GM23338 (cell line): ENCODE results near the gene MGME1. TPM values are rescaled to one million over a fixed set of nuclear protein-coding genes. Genes with fewer than 3 reads are reported as not detected.
A peak's percentile ranks its signal among the peaks of the same experiment; 100 is the strongest.

Experiments
- ATAC-seq: fragments of 200-7000 bp; cut with Tn5 transposase; 3 replicates; pipeline ENCODE4 v1.9.1; 2020
- DNase-seq: peaks from one replicate; pipeline ENCODE4 v3.0.0-alpha.2; 2015; ENCODE audit warnings: low spot score
- H2AFZ ChIP-seq: fragments of 200-600 bp; sonication (generic); 2 replicates; pipeline ENCODE4 v1.8.0; 2016; ENCODE audit warnings: antibody characterized with exemption, mild to moderate bottlenecking, moderate library complexity
- H3F3A ChIP-seq: fragments of 200-600 bp; sonication (generic); replicated peaks from 2 replicates; pipeline ENCODE4 v1.8.0; 2017; ENCODE audit warnings: antibody characterized with exemption, mixed run types, low read depth
- H3K27ac ChIP-seq: fragments of 200-600 bp; sonication (generic); 2 replicates; pipeline ENCODE4 v1.6.1; 2016; ENCODE audit warnings: low read depth
- H3K27me3 ChIP-seq: fragments of 200-600 bp; sonication (generic); 2 replicates; pipeline ENCODE4 v1.8.0; 2016; ENCODE audit warnings: mild to moderate bottlenecking, mixed run types, moderate library complexity; ENCODE audit not compliant: insufficient read depth
- H3K36me3 ChIP-seq: fragments of 200-600 bp; sonication (generic); 2 replicates; pipeline ENCODE4 v1.8.0; 2016; ENCODE audit warnings: mild to moderate bottlenecking; ENCODE audit not compliant: insufficient read depth
- H3K4me1 ChIP-seq: fragments of 200-600 bp; sonication (generic); 2 replicates; pipeline ENCODE4 v1.8.0; 2016; ENCODE audit warnings: mild to moderate bottlenecking, moderate library complexity; ENCODE audit not compliant: insufficient read depth
- H3K4me2 ChIP-seq: fragments of 200-600 bp; sonication (generic); 2 replicates; pipeline ENCODE4 v1.7.1; 2017; ENCODE audit warnings: mixed run types
- H3K4me3 ChIP-seq: fragments of 200-600 bp; sonication (generic); 2 replicates; pipeline ENCODE4 v1.6.1; 2016; ENCODE audit warnings: mixed run types
- H3K79me2 ChIP-seq: fragments of 200-600 bp; sonication (generic); replicated peaks from 2 replicates; pipeline ENCODE4 v1.8.0; 2017; ENCODE audit warnings: mild to moderate bottlenecking; ENCODE audit not compliant: insufficient read depth
- H3K9me2 ChIP-seq: fragments of 200-600 bp; sonication (generic); 2 replicates; pipeline ENCODE4 v1.8.0; 2017; ENCODE audit not compliant: insufficient read depth
- H4K20me1 ChIP-seq: fragments of 200-600 bp; sonication (generic); replicated peaks from 2 replicates; pipeline ENCODE4 v1.8.0; 2017; ENCODE audit warnings: mild to moderate bottlenecking; ENCODE audit not compliant: insufficient read depth
- H3K27ac Mint-ChIP-seq: 2 replicates; pipeline ENCODE4 v1.8.0; 2020; ENCODE audit warnings: inconsistent platforms, mild to moderate bottlenecking, moderate library complexity, mixed read lengths
- H3K27me3 Mint-ChIP-seq: 3 replicates; pipeline ENCODE4 v1.8.0; 2022; ENCODE audit warnings: low read depth, mild to moderate bottlenecking, moderate library complexity, mixed read lengths, inconsistent platforms; ENCODE audit not compliant: insufficient read depth, poor library complexity
- H3K36me3 Mint-ChIP-seq: 3 replicates; pipeline ENCODE4 v1.8.0; 2021; ENCODE audit warnings: low read depth, mild to moderate bottlenecking, inconsistent platforms, moderate library complexity, mixed read lengths
- H3K4me1 Mint-ChIP-seq: 3 replicates; pipeline ENCODE4 v1.8.0; 2020; ENCODE audit warnings: mild to moderate bottlenecking, inconsistent platforms, mixed read lengths
- H3K4me3 Mint-ChIP-seq: 3 replicates; pipeline ENCODE4 v1.8.0; 2021; ENCODE audit warnings: moderate library complexity, mild to moderate bottlenecking, inconsistent platforms, mixed read lengths
- H3K9me3 Mint-ChIP-seq: 3 replicates; pipeline ENCODE4 v1.8.0; 2020; ENCODE audit warnings: moderate library complexity, mild to moderate bottlenecking, inconsistent platforms, mixed read lengths
- CREB1 ChIP-seq: fragments of 250-450 bp; sonication (Bioruptor Pico); IDR thresholded peaks from 2 replicates; pipeline ENCODE4 v1.5.0; 2020; ENCODE audit warnings: low read depth, mild to moderate bottlenecking, moderate library complexity
- CTCF ChIP-seq, 2 experiments: fragments of 200-600 bp in 1 of 2; sonication (generic) in 1 of 2; conservative IDR thresholded peaks; 2 replicates each; pipeline versions ENCODE4 v1.5.1 to v1.6.1; 2016 to 2017; ENCODE audit warnings: antibody characterized with exemption in 2 of 2, low read depth in 2 of 2, mild to moderate bottlenecking in 2 of 2, moderate library complexity in 1 of 2
- EZH2 ChIP-seq: fragments of 200-600 bp; sonication (generic); IDR thresholded peaks from one replicate; pipeline ENCODE4 v1.8.0; 2017; ENCODE audit warnings: antibody characterized with exemption, mild to moderate bottlenecking, low read depth; ENCODE audit not compliant: unreplicated experiment
- EZH2phosphoT487 ChIP-seq: fragments of 200-600 bp; sonication (generic); IDR thresholded peaks from one replicate; pipeline ENCODE4 v1.8.1; 2018; ENCODE audit warnings: antibody characterized with exemption; ENCODE audit not compliant: unreplicated experiment
- JUNB ChIP-seq: IDR thresholded peaks from one replicate; pipeline ENCODE4 v1.6.1; 2016; ENCODE audit warnings: antibody characterized with exemption; ENCODE audit not compliant: unreplicated experiment
- NANOG ChIP-seq: IDR thresholded peaks from 2 replicates; pipeline ENCODE4 v1.6.1; 2016; ENCODE audit warnings: antibody characterized with exemption, borderline replicate concordance
- POLR2AphosphoS5 ChIP-seq: IDR thresholded peaks from 2 replicates; pipeline ENCODE4 v1.6.1; 2016; ENCODE audit warnings: antibody characterized with exemption, low read depth
- REST ChIP-seq: IDR thresholded peaks from one replicate; pipeline ENCODE4 v1.6.1; 2018; ENCODE audit warnings: antibody characterized with exemption; ENCODE audit not compliant: unreplicated experiment
- ZNF114 ChIP-seq: fragments of 250-450 bp; sonication (Bioruptor Pico); IDR thresholded peaks from 2 replicates; pipeline ENCODE4 v1.5.0; 2020; ENCODE audit warnings: mild to moderate bottlenecking, moderate library complexity
- ZNF462 ChIP-seq: fragments of 250-450 bp; sonication (Bioruptor Pico); IDR thresholded peaks from 2 replicates; pipeline ENCODE4 v1.5.0; 2020; ENCODE audit warnings: mild to moderate bottlenecking, moderate library complexity
- polyA plus RNA-seq: library from polyadenylated mRNA; unstranded; fragments of >200 nt; fragmentation: Nextera tagmentation; extraction: Ambion mirVana; gene quantifications from 2 replicates; pipeline ENCODE4 v1.2.1, GENCODE V29; 2016
- total RNA-seq: library from RNA; depleted of rRNA; stranded (reverse); fragments of >200 nt; shearing (Covaris generic); gene quantifications from 2 replicates; pipeline ENCODE4 v1.2.3, GENCODE V29; 2014

Gene MGME1
- total and polyA plus RNA-seq, 2 experiments from 2014 or later: 43.1 to 56.9 TPM

- TF ChIP-seq POLR2AphosphoS5 (no peak), REST (no peak), EZH2 (no peak), JUNB (no peak)
Observed at GRCh38 chr20:17951323-17951722, 17.5 kb upstream of the MGME1 start (continued).

- Histone ChIP-seq H3K4me3 (no peak overlapping the region), H3K79me2 (peaks cover 98% of the 10 kb centered on the region), H3K9me2 (no peaks in the 10 kb centered on the region), H4K20me1 (peaks cover 79% of the 10 kb centered on the region), H3K27ac (0 out of 2 replicates have a peak overlapping the region, but pooled peaks have one; percentile 41), H2AFZ (no peak overlapping the region), H3K27me3 (no peaks in the 10 kb centered on the region), H3F3A (peaks cover 37% of the 10 kb centered on the region), H3K4me1 (no peaks in the 10 kb centered on the region), H3K4me2 (no peak overlapping the region), H3K36me3 (peaks cover 76% of the 10 kb centered on the region)
- ATAC-seq: no peak
- Mint-ChIP-seq H3K9me3 (no peaks in the 10 kb centered on the region), H3K27me3 (peaks cover 3% of the 10 kb centered on the region), H3K4me1 (peaks cover 6% of the 10 kb centered on the region; the same call in 2 of the 3 replicates), H3K36me3 (peaks cover 97% of the 10 kb centered on the region), H3K4me3 (no peak overlapping the region), H3K27ac (peak overlapping the region; percentile 65; the same call in 1 of the 2 replicates)
- DNase-seq: no peak
- TF ChIP-seq EZH2phosphoT487 (no peak), ZNF462 (CRISPR knock-in tag) (no peak), NANOG (no peak), POLR2AphosphoS5 (no peak), CREB1 (CRISPR knock-in tag) (no peak), ZNF114 (CRISPR knock-in tag) (no peak), CTCF (conservative IDR thresholded peaks at IDR 0.05; ENCODE audit: low read depth in 2 of 2) (no peak), EZH2 (no peak)
Observed at GRCh38 chr20:17952692-17953684, 15.8 kb upstream of the MGME1 start.
